DND-41 (cell line): ENCODE data around the gene PRKCE.

Experiments used
- ATAC-seq: fragments of 200-7000 bp; cut with Tn5 transposase; 3 replicates; pipeline ENCODE4 v1.9.1; 2021; ENCODE audit warnings: low read depth; ENCODE audit not compliant: insufficient read depth
- DNase-seq: peaks from one replicate; pipeline ENCODE4 v3.0.0-alpha.2; 2020
- H2AFZ ChIP-seq: 2 replicates; pipeline ENCODE4 v1.6.0; 2012; ENCODE audit warnings: low read depth, low read length
- H3K27ac ChIP-seq: 2 replicates; pipeline ENCODE4 v1.5.1; 2012; ENCODE audit warnings: low read length, inconsistent platforms
- H3K27me3 ChIP-seq: fragments of 200-600 bp; sonication (generic); 2 replicates; pipeline ENCODE4 v1.6.0; 2012; ENCODE audit warnings: low read length, mild to moderate bottlenecking, inconsistent platforms; ENCODE audit not compliant: insufficient read depth, poor library complexity
- H3K36me3 ChIP-seq: 2 replicates; pipeline ENCODE4 v1.5.1; 2012; ENCODE audit warnings: low read length, inconsistent platforms; ENCODE audit not compliant: insufficient read depth
- H3K4me1 ChIP-seq: 2 replicates; pipeline ENCODE4 v1.5.1; 2012; ENCODE audit warnings: mild to moderate bottlenecking, low read length; ENCODE audit not compliant: insufficient read depth
- H3K4me2 ChIP-seq: 2 replicates; pipeline ENCODE4 v1.6.0; 2012; ENCODE audit warnings: mild to moderate bottlenecking, moderate library complexity, low read length, inconsistent platforms; ENCODE audit not compliant: insufficient read depth
- H3K4me3 ChIP-seq, 2 experiments: fragments of 200-600 bp in 1 of 2; shearing (Covaris generic) in 1 of 2; 2 replicates each; pipeline ENCODE4 v1.5.1; 2012 to 2016; ENCODE audit warnings: inconsistent platforms in 2 of 2, low read length in 2 of 2, mild to moderate bottlenecking in 2 of 2, low read depth in 1 of 2, moderate library complexity in 1 of 2
- H3K79me2 ChIP-seq: 2 replicates; pipeline ENCODE4 v1.6.0; 2012; ENCODE audit warnings: low read length, inconsistent platforms; ENCODE audit not compliant: insufficient read depth
- H3K9ac ChIP-seq: 2 replicates; pipeline ENCODE4 v1.6.0; 2012; ENCODE audit warnings: low read depth, mild to moderate bottlenecking, inconsistent platforms, low read length, moderate library complexity
- H3K9me3 ChIP-seq: 2 replicates; pipeline ENCODE4 v1.5.1; 2012; ENCODE audit warnings: low read length, moderate library complexity, mild to moderate bottlenecking, inconsistent platforms; ENCODE audit not compliant: insufficient read depth, severe bottlenecking
- H4K20me1 ChIP-seq: 2 replicates; pipeline ENCODE4 v1.6.0; 2012; ENCODE audit warnings: low read length; ENCODE audit not compliant: insufficient read depth
- EZH2 ChIP-seq: IDR thresholded peaks from 3 replicates; pipeline ENCODE4 v1.6.1; 2012; ENCODE audit warnings: borderline replicate concordance, low read depth, mild to moderate bottlenecking, moderate library complexity, low read length, inconsistent platforms; ENCODE audit not compliant: severe bottlenecking
- TF ChIP-seq, protein P1 (sequence below): IDR thresholded peaks from 2 replicates; pipeline ENCODE4 v1.5.1; 2012; ENCODE audit warnings: borderline replicate concordance, low read length, moderate library complexity, mild to moderate bottlenecking; ENCODE audit not compliant: poor library complexity, severe bottlenecking; ENCODE audit errors: extremely low read depth

The PRKCE gene

DNA sequence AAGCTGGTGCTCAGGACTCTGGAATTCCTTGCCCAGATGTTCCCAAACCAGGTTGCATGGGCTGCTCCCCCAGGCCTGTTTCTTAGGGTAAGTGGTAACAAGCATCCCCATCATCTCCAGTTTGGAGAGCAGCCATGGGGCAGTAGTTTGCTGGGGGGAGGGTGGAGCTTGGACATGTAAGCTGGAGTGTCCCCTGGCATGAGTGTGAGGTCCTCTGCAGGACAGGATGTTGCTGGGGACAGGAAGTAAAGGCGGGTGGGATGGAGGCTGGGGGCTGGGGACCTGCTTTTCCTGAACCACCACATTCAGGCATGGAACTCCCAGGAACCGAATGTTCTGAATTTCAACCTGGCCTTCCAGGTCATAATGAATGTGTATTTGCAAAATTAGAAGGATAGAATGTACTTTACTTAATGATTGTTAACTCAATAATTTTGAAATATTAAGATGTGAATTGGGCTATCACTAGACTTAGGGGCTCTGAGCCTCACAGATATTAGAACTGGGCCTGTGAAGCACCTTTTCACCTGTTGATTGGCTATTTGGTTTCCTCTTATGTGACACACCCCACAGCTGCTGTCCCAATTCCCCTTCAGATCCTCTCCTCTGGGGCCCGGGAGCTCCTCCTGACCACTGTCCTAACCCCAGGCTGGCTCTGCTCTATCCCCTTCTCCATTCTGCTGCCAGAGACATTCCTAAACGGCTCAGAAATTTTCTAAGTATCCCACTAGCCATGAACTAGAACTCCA is 579.4 kb downstream of the PRKCE start:
- Histone ChIP-seq H3K27me3 (no peaks in the 10 kb centered on the region), H3K9ac (no peak overlapping the region), H4K20me1 (no peaks in the 10 kb centered on the region), H3K9me3 (no peaks in the 10 kb centered on the region), H3K36me3 (no peaks in the 10 kb centered on the region), H3K79me2 (no peaks in the 10 kb centered on the region), H2AFZ (no peak overlapping the region), H3K4me1 (peaks cover 4% of the 10 kb centered on the region), H3K4me3 (no peak overlapping the region), H3K4me2 (no peak overlapping the region), H3K27ac (no peak overlapping the region)
- DNase-seq: no peak
- no peak for ATAC-seq
- TF ChIP-seq, protein P1, sequence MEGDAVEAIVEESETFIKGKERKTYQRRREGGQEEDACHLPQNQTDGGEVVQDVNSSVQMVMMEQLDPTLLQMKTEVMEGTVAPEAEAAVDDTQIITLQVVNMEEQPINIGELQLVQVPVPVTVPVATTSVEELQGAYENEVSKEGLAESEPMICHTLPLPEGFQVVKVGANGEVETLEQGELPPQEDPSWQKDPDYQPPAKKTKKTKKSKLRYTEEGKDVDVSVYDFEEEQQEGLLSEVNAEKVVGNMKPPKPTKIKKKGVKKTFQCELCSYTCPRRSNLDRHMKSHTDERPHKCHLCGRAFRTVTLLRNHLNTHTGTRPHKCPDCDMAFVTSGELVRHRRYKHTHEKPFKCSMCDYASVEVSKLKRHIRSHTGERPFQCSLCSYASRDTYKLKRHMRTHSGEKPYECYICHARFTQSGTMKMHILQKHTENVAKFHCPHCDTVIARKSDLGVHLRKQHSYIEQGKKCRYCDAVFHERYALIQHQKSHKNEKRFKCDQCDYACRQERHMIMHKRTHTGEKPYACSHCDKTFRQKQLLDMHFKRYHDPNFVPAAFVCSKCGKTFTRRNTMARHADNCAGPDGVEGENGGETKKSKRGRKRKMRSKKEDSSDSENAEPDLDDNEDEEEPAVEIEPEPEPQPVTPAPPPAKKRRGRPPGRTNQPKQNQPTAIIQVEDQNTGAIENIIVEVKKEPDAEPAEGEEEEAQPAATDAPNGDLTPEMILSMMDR: no peak

DNA sequence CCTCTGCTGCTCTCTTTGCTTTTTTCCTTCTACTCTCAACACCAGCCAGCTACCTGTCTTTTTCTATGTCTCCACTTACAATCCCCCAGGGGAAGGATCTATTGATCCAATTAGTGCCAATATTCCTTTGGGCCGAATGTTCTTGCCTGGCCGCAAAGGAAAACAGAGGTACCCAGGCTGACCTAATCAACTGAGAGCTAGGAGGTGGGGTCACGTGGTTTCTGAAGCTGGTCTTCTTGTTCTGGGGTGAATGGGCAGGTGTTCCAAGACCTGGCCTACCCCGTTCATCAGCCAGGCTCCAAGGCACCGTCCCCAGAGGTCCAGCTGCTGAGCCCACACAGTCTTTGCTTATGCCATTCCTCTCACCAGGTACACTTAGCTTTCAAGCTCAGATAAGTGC is 580.2 kb downstream of the PRKCE start:
- Histone ChIP-seq H3K4me3 (no peak overlapping the region), H3K4me1 (peaks cover 12% of the 10 kb centered on the region), H3K27ac (no peak overlapping the region), H3K36me3 (no peaks in the 10 kb centered on the region), H3K9me3 (no peaks in the 10 kb centered on the region), H4K20me1 (no peaks in the 10 kb centered on the region), H3K4me2 (no peak overlapping the region), H3K79me2 (no peaks in the 10 kb centered on the region), H3K9ac (no peak overlapping the region), H3K27me3 (no peaks in the 10 kb centered on the region), H2AFZ (no peak overlapping the region)
- DNase-seq (no peak), ATAC-seq (no peak)
- TF ChIP-seq EZH2: no peak
- TF ChIP-seq, protein P1: no peak

DNA sequence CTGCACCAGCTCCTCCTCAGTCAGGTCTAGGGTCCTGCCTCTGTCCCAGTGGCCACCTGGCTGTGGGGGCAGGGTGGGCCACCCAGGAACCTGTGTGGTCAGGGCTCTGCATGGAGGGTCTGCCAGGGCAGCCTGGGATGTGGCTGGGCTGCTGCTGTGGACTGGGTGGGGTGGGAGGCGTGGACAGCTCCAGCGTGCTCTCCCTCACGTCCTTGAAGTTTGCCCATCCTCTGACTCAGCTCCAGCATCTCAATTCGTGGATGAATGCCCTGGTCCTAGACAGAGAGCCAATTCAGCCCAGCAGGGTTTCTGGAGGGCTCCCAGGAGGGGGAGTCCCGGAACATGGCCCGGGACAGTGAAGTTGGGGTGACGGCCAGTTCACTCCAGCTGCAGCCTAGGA is 581.4 kb downstream of the PRKCE start:
- no peaks in the 10 kb centered on the region for H3K36me3 ChIP-seq
- ATAC-seq (no peak), DNase-seq (no peak)
- no peaks in the 10 kb centered on the region for H4K20me1 ChIP-seq
- no peak overlapping the region for H3K4me2 ChIP-seq
- H3K9me3 ChIP-seq: no peaks in the 10 kb centered on the region
- H2AFZ ChIP-seq: no peak overlapping the region
- no peaks in the 10 kb centered on the region for H3K79me2 ChIP-seq
- peaks cover 24% of the 10 kb centered on the region for H3K4me1 ChIP-seq
- no peak overlapping the region for H3K27ac ChIP-seq
- TF ChIP-seq EZH2: no peak
- TF ChIP-seq, protein P1: no peak
- no peak overlapping the region for H3K9ac ChIP-seq
- H3K4me3 ChIP-seq: no peak overlapping the region
- no peaks in the 10 kb centered on the region for H3K27me3 ChIP-seq
